Stimulated activated CD4-positive, alpha-beta T cell treated with anti-CD3 and anti-CD28 coated beads, Interleukin-2, amount 100 ng/mL, for 48 hours (primary cell): ENCODE results near the gene RFESD.
"Not testable (repeated sequence)": the region's sequence is repeated elsewhere in the genome, so short reads cannot be mapped to it uniquely, and the experiment has no call there.

Experiments
- DNase-seq, 2 donors: peaks; one replicate each; pipeline ENCODE4 v3.0.0-alpha.2; 2020

RFESD gene

DNA sequence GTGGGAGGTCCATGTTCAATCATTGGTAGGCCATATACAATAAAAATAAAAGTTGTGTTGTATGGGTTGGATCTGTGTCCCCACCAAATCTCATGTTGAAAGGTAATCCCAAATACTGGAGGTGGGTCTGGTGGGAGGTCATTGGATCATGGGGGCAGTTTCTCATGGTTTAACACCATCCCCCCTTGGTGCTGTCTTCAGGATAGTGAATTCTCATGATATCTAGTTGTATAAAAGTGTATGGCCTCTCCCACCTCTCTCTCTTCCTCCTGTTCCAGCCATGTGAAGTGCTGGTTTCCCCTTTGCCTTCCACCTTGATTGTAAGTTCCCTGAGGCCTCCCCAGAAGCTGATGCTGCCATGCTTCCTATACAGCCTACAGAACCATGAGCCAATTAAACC is 21.1 kb downstream of the RFESD start:
- DNase-seq = no peak

DNA sequence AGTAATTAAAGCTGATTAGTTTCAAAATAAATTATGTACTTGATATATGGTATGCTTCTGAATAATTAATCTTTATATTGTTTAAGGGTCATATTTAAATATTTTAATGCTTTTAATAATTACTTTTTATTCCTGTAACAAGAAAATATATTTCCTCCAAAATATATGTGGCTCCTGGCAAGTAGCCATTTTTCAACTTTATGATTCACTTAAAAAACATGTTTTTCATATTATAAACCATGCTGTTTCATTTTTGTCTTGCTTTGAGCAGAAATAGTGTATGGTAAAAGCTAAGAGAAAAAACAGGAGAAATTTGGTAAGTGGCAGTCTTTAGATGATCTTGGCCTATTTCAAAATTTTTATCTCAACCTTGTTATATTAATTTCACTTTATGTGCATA is 21.6 kb downstream of the RFESD start:
- DNase-seq = no peak

DNA sequence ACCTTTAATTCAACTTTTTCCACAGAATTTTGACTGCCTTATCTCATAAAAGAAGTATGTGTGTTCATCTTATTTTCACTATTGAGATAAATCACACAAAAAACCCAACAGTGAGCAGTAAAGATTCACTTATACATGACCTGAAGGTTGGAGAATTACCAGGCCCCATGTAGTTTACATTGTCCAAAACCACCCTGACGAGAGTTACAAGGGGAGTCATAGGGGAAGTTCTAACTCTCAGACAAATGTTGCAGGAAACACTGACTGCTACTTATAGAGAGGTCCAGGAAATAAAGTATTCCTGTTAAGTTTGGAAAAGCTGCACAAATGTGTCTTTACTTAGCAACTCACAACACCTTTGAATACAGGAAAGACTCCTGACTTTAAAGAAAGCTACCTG is 22.2 kb downstream of the RFESD start:
- no peak for DNase-seq

DNA sequence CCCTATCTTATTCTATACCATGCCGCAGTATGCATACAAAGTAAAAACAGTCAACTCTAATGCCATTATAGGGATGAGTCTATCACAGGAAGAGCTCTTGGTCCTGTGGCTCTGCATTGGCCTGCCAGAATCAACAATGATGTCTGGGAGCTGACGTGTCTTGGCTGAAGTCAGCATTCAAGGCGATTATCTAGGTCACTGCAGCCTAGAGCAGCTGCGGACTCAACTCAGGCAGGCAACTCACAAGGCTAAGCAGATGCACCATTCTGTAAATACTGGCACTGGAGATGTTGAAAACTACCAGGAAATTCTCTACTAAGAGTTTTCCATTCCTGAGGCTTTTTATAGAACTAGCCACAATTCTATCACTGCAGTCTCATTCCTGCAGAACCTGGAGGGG is 23.0 kb downstream of the RFESD start:
- no peak for DNase-seq

DNA sequence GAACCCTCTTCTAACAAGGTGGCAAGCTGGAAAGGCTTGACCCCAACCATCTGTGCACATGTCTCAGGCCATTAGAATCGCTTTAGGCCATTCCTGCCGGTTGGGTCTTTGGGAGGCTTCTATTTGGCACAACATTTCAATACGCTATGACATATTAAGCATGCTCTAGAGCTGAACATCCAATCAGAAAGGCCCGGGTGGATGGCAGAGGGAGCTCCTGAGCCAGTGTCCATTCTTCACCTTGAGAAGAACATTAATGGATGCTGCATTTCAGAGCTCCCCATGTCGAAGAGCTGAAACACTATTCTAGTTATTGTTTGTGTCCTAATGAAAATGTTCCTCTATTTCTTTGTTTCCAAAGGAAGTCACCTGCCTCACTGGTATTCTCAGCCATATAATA is 23.4 kb downstream of the RFESD start:
- DNase-seq = no peak

DNA sequence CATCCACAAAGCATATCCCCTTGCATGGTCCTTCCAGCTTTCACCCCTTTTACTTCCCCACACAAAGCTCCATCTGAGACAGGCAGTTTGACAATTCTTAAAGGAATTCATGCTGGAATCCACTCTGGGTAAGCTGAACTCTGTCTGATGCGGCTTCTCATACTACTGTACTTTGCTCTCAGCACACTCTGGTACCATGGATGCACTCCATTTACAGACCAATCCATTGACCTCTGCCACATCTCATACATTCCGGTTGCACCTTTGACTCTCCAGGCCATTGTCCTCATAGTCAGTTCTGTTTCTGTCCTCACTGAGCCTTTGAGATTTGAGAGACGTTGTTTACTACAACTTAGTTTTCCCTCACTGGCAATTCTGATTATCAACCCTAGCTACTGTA is 24.0 kb downstream of the RFESD start:
- DNase-seq = no peak

DNA sequence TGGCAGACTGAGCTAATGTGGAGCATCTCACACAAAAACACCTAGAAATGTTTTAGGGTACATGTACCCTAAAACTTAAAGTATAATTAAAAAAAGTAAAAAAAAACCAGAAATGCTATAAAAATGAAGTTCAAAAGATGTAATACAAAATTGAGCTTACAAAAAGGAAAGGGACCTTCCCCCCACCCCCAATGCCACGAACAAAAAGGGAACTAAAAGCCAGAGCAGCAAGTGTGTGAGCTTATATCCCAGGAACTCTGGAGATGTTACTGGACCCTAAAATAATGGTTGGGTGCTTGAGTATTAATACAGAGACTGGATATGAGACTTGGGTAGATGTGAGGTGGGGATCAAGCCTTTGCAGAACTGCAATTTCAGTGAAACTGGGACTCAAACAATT is 25.2 kb downstream of the RFESD start:
- no peak for DNase-seq

DNA sequence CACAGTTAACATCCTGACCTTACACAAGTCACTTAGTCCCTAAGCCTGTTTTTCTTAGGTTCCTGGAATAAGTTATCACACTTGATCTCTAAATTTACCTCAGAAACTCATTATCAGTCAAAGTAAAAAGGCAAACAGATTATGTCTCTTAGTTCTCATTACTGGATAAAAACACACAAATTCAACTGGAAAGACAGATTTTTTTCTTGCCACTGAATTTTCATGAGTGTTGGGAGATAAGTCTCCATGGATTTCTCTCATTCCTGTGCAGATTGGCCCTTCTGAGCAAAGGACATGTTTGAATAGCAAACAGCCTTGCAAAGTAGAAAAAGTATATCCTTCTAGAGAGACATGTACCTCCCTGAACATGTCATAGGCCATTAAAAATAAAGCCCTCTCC is 26.1 kb downstream of the RFESD start:
- no peak for DNase-seq

DNA sequence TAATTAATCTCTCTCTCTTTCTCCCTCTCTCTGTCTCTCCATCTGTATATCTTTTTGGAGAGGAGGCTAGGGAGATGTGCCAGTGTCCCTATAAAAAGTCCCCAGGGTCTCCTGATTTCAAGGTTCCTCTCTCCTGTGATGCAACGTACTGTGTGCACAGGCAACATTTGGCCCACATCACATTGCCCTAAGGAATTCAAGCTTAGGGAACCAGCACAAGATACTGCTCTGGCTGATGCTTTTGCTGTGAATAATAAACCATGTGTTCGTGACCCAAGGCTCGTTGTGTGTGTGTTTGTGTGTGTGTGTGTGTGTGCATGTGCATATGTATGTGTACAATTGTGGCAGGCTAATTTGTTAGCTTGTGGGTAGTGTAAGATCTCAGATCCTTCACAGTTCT is 26.5 kb downstream of the RFESD start:
- DNase-seq = no peak

DNA sequence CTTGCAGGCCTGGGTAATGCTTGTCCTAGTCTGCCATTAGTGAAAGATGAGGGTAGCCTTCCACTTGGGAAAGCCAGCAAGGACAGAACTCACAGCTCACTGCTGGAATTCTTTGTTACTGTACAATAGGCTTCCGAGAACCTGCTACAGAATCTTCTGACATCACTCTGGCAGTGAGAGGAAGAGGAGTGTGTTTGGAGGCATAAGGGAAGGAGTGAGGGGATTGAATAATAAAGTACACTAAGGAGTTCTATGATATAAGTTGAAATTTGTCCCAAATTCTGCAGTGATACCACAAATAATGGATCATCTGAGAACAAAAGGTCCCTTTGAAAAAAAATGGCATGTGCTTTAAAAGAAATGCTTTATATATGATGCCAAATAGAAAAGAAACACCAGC is 36.3 kb downstream of the RFESD start, which contains the start of gene SPATA9:
TSS of gene SPATA9 (minus strand) at position 101 of the 400 bp plus-strand sequence. CDS start 137 bp downstream, outside the sequence.
- no peak for DNase-seq

DNA sequence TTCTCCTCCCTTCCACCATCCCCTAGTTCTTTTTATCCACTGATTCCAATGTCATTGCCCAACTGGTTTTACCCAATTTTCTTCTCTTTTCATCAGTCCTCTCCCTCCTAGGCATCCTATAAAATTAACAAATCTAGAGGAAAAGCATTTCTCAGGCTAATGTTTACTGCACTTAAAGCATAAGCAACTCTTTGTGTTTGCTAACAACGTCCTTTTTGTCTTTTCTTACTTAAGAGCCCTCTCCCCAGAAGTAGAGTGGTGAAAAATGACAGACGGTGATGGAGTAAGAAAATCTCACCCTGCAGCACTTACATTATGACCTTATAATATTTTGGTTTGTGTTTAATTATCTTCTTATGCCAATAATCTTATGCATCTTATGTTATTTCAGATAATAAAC is 37.8 kb downstream of the RFESD start:
- DNase-seq = no peak

DNA sequence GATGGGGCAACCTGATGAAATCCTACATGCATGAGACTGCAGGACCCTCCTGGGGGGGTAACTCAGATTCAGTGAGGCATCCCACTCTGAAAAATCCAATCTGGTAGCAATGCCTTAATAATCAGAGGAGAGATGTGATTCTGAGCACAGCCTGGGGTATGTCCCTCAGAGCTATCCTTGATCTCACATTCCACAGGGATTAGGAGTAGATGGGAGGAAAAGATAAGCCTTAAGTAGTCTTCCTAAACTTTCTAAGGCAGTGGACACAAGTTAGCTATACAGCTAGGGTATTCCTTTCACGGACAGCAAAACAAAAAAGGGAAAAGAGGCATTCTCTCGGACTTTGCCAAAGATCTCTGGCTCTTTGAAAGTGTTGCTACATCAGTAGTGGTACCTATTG is 40.1 kb downstream of the RFESD start:
- no peak for DNase-seq

DNA sequence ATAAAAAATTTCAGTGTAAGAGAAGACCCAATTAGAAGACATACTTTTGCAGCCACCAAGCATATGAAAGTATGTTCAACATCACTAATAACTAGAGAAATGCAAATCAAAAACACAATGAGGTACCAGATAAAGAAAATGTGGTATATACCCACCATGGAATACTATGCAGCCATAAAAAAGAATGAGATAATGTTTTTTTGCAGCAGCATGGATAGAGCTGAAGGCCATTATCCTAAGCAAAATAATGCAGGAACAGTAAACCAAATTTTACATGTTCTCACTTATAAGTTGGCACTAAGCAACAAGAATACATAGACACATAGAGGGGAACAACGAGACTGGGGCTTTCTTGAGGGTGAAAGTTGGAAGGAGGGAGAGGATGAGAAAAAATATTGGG is 43.1 kb downstream of the RFESD start:
- no peak for DNase-seq

DNA sequence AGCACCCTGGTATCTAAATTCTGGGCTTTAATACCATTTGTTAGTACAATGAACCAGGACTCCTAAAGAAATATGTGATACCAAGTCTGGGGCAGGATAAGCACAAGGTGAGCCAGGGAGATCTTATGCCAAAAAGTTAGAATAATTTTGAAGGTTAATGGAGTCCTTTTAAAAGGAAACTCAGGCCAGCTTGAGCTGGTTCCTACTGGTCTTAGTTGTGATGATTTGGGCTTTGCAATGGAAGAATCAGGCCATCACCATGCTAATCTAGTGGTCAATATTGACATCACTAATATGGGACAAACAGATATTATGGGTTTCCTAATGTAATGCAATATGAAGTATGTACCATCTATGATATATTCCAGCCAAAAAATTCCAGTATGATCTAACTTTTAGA is 43.8 kb downstream of the RFESD start:
- DNase-seq = no peak

DNA sequence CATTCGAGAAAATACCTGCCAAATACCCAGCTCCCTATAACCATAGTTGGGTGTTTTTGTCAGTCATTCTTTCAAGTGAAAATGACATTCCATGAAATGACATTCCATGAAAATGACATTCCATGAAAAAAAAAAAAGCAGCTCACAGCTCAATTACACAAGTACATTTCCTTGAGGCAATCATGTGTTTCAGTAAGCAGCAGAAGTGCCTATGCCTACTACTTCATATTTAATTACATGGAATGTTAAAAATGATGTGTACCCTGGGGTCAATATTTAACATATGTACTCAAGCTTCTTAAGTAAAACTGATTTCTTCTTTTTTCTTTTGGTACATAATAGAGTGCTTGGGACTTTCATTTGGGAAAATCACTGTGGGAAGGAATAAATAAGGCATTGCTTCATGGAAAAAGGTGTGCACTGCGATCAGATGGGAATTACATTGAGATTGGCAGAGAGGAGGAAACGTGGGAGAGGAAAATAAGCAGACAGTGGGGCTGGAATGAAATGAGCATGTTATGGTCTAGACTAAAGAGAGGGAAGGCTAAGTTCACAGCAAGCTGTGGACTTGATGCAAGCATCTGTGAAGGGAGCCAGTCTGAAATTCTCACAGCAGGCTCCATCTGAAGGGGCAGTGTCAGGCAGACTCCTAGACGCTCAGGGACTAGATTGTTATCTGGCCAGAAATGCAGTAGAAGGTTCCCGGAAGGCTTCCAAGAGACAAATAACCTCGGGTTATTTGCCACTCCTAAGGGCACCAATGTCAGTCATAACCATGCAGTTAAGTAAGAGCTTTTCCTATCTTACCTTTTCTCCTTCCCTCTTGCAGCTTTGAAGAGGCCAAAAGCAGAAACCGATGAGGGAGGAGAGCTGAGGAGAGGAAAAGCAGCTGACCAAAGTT is 51.5 kb downstream of the RFESD start:
- no peak for DNase-seq

DNA sequence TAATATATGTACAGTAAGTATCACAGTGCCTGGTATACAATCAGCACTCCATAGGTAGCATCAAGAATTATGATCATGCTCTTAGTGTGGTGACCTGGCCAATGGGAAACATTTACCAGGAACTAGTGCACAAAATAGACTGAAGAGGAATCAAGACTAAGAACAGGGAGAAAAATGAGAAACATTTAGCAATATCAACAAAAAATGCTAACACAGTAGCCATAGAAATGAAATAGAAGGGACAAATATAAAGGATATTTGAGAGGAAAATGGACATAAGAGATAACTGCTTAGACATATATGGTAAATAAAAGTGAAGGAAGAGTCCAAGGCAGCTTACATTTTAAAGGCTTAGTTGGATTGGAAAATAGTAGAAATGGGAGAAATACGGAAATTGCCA is 52.8 kb downstream of the RFESD start:
- no peak for DNase-seq

DNA sequence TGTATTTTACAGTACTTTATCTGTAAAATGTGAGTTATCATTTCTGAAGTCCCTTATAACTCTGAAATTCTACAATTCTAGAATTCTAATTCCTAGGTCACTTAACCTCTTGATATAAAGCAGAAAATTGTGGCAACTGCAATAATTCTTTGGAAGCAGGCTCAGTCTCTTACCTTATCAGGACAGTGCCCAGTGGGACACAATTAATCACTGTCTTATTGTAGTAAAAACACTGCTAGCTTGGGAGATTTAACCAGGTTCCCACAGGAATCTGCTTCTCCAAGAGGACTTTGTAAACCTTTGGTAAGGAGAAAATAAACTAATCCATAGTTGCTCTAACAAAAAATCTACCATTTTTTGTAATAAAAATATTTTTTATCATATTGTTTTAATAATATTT is 54.5 kb downstream of the RFESD start:
- DNase-seq = no peak

DNA sequence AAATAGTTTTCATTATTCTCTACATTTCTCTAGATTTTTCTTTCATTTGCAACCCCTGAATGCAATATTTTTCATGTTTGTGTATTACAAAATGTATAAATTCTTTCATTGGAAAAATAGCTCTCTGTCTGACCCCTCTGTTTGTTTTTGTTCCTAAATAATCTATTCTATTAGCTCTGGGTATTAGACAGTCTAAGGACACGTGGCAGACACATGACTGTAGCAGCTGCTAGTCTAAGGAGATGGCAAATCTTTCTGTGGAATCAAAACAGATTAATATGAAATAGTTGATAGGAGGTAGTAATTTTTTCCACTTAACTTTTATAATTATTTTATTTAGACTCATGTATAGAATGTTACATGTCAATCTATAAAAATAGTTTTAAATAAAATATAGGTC is 57.6 kb downstream of the RFESD start:
- no peak for DNase-seq

DNA sequence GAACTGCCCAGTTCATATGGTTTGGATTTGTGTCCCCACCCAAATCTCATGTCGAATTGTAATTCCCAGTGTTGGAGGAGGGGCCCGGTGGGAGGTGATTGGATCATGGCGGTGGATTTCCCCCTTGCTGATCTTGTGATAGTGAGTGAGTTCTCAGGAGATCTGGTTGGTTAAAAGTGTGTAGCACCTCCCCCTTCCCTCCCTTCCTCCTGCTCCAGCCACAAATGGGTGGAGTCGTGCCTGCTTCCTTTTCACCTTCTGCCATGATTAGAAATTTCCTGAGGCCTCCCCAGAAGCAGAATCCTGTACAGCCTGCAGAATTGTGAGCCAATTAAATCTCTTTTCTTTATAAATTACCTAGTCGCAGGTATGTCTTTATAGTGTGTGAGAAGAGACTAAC is 59.6 kb downstream of the RFESD start:
- not testable (repeated sequence) for DNase-seq

DNA sequence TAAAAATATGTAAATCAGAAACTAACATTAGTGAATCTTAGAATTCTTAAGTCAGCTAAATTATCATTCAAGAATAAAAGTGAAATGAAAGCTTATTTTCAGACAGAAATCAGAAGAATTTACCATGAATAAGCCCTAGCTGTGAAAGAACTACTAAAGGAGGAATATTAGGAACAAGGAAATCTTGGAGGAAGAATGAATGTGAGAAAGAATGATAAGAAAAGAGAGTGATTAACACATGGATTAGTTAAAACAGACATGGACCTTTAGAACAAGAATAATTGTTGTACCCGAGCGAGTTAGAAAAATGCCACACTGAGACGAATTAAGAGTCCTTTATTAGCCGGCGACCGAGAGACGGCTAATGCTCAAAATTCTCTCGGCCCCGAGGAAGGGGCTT is 60.5 kb downstream of the RFESD start:
- DNase-seq = no peak
